NOMO-1 treated with dmso at 0.1 percent for 144 hours (cell line): Measurements from ENCODE around the gene RRAGB.
"Not testable (repeated sequence)": the region's sequence is repeated elsewhere in the genome, so short reads cannot be mapped to it uniquely, and the experiment has no call there.

Experiments
- DNase-seq: peaks from one replicate; lab custom pipeline; 2025; ENCODE audit not compliant: unreplicated experiment; lab: John Stamatoyannopoulos, UW

RRAGB gene

DNA sequence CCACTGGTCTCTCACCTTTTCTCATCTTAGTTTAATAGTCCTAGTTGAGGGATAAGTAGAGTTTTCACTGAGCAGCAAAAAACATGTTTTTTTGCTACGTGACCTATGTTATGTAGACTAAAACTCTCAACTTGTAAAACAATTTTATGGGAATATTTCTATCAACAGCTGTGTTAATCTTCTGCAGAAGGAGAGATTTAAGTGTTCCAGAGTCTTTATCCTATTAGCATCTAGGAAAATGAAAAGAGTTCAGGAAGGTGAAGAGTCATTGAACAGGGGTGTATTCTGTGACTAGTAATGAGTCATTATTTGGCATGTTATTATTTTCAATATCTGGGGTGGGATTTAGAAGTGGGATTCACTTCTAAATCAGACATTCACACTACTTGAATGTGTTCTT lies 41.9 kb downstream of the RRAGB start:
- no peak for DNase-seq

DNA sequence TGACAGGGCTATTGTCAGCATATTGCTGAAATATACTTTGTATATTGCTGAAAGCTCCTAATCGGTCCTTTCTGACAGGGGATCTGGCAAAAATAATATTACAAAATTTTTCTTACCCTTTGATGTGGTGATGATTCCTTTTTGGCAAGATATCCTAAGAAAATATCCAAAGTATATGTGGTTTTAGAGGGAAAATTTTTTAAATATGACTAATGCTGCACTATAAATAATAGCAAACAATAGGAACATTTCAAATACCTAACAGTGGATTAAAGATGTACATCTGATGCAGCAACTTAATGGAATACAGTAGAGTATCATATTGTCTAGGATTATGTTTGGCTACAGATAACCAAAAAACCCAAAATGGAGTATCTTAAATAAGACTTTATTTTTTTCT lies 49.6 kb downstream of the RRAGB start:
- DNase-seq = no peak

DNA sequence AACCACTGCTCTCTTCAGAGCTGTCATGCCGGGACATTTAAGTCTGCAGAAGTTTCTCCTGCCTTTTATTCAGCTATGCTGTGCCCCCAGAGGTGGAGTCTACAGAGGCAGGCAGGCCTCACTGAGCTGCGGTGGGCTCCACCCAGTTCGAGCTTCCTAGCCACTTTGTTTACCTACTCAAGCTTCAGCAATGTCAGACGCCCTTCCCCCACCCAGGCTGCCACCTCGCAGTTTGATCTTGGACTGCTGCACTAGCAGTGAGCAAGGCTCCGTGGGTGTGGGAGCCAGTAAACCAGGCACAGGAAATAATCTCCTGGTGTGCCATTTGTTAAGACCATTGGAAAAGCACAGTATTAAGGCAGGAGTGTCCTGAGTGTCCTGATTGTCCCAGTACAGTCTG lies 56.9 kb downstream of the RRAGB start:
- not testable (repeated sequence) for DNase-seq

DNA sequence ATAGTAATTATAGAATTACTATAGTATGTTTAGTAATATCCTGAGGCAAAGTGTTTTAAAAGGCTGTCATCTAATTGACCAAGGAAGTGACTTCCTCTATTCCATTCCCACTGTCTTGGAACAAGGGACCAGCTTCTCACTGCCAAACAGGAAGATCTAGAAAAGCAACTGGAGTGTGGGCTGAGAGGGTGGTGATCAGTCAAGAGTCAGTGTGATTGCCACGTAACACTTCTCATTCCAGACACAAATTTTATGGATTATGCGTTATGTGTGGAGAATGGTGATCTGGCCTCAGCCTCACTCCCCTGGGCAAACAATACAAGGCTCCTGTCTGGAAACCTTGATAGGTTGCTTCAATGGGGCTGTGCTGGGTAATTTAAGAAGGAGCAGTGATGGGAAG lies 60.0 kb downstream of the RRAGB start:
- DNase-seq = no peak

DNA sequence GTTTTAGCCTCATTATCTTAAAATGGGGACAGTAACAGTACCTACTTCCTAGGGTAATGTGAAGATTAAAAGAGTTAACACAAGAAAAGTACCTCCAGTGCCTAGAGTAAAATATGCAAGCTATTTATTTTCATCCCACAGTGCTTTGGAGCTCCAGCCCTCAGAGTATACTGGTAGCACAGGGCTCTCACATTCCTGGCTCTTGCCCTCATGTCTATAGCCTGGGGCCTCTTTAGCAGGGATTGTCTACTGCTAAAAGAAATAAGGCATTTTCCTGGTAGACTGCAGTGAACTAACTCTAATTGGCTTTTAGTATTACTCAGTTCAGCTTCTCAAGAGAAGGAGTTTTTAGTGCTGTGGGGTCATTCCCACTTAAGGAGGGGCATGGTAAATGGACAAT lies 60.8 kb downstream of the RRAGB start:
- DNase-seq = no peak

DNA sequence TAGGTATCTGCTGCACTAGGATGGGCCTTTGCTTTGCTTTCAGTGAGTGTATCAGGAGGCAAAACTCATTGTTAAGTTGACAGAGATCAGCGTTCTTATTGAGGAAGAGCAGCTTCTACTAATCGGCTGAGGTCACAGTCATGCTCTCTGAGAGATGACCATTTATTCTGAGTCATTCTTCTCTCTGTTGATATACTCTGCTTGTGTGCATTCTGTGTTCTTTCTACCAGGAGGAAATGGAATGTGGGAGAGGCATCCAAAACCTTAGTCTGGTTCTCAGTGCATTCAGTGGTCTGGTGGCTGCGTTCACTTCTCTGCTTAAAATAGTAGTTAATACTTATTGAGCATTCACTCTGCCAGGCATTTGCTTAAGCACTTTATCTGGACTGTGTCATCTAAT lies 66.2 kb downstream of the RRAGB start:
- DNase-seq = no peak

DNA sequence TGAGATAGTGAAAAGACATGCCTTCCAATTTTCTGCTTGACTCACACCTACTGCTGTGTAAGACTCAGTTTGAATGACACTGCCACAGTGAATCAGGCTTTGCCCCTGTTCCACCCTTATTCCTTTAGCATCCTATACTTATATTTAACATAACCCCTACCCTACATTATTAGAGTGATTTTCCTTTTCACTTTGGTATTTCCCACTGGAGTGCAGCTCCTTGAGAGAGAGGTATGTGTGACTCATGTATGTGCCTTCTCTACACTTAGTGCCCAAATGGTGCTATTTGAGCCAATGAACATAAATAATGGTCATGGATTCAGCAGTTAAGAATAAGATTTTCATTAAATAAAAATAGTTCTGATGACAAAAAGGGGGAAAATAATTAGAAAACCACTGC lies 69.5 kb downstream of the RRAGB start:
- DNase-seq = no peak

DNA sequence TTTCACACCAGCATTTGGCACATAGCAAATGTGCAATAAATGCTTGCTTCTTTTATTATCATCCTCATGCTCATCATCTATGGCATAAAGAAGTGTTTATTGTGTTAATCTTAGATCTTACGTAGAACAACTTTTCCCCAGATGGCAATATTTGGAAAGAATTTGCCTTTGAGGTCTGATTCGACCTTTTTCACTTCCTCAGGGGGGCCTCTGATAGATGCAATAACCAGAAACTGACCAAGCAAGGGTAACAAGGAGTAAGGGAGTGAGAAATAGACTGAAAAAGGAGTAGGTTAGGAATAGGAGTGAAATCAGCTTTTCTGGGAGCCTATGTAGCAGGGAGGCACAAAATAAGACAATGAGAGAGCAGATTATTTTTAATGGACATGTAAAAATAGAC lies 70.2 kb downstream of the RRAGB start:
- no peak for DNase-seq

DNA sequence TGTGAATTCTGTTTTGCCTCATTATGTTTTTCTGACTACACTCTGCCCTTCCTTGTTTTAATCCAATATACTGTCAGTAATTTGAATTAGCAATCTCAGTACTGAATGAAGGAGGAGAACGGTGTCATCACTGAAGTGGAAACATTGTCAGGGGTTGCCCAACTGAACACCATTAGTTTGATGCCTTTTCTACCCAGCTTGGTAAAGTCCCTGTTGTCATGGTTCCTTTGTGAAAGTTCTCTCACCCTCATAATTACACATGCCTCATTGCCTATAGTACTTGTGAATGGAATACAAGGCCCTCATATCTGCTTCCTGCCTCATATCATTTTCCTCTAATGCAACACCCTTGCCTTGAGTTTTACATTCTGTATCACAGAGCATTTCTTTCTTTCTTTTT lies 76.9 kb downstream of the RRAGB start:
- no peak for DNase-seq

DNA sequence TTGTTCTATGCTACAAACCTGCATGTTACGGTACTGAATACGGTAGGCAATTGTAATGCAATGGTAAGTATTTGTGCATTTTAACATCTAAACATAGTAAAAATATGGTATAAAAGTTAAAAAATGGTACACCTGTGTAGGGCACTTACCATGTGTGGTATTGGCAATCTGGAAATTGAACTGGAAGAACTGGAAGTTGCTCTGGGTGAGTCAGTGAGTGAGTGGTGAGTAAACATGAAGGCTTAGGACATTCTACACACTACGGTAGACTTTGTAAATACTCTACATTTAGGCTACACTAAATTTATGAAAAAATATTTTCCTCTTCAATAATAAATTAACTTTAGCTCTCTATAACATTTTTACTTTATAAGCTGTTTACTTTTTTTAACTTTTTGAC lies 78.9 kb downstream of the RRAGB start:
- no peak for DNase-seq

DNA sequence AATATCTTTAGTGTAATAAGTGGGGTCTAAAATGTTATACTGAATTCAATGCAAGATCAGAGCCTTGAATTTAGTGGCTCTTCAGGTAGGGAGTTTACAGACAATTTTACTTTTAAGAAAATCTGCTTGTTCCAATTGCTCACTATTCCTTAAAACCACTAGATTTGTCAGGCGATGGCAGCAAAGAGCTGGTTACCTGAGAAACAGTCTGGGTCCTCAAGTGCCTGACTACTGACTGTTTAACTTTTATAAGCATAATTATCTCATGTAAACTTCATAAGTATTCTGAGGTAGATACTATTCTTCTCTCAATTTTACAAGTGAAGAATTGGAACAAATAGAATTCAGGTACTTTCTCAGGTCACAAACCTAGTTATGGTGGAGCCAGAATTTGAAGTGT lies 84.3 kb downstream of the RRAGB start:
- no peak for DNase-seq
